Measurements from ENCODE around the gene TBC1D14.

Gene TBC1D14

GRCh38 chr4:7054106-7054880, 144.7 kb downstream of the TBC1D14 start:
- no peak for TF ChIP-seq CTCF (IDR thresholded peaks at IDR 0.05; ENCODE audit: insufficient read depth, missing control alignments)
- FAIRE-seq (no peak), DNase-seq (ENCODE audit: insufficient read length, low spot score) (no peak)

- FAIRE-seq (no peak), DNase-seq (ENCODE audit: insufficient read length, low spot score) (no peak)
- no peak for TF ChIP-seq CTCF (IDR thresholded peaks at IDR 0.05; ENCODE audit: insufficient read depth, missing control alignments)
These were observed 145.7 kb downstream of the TBC1D14 start for GRCh38 chr4:7055111-7055989.

GRCh38 chr4:7055990-7056325, 146.3 kb downstream of the TBC1D14 start:
- no peak for DNase-seq (ENCODE audit: insufficient read length, low spot score)
- no peak for FAIRE-seq
- no peak for TF ChIP-seq CTCF (IDR thresholded peaks at IDR 0.05; ENCODE audit: insufficient read depth, missing control alignments)

- FAIRE-seq: no peak
- DNase-seq (ENCODE audit: insufficient read length, low spot score): no peak
- TF ChIP-seq CTCF (IDR thresholded peaks at IDR 0.05; ENCODE audit: insufficient read depth, missing control alignments): no peak
These were observed 149.2 kb downstream of the TBC1D14 start for GRCh38 chr4:7058792-7059191.

- no peak for TF ChIP-seq CTCF (IDR thresholded peaks at IDR 0.05; ENCODE audit: insufficient read depth, missing control alignments)
- no peak for FAIRE-seq
- no peak for DNase-seq (ENCODE audit: insufficient read length, low spot score)
These were observed 150.0 kb downstream of the TBC1D14 start for GRCh38 chr4:7059662-7060061.

GRCh38 chr4:7060346-7061150, 150.9 kb downstream of the TBC1D14 start:
- FAIRE-seq: no peak
- DNase-seq (ENCODE audit: insufficient read length, low spot score): no peak

More at GRCh38 chr4:7060346-7061150, 150.9 kb downstream of the TBC1D14 start:
- TF ChIP-seq CTCF (IDR thresholded peaks at IDR 0.05; ENCODE audit: insufficient read depth, missing control alignments): no peak
